AG09319 (cell line): ENCODE data around the gene ANKDD1A.

Experiments
- DNase-seq: peaks from one replicate; pipeline ENCODE4 v3.0.0-alpha.2; 2010; ENCODE audit warnings: low read depth; ENCODE audit errors: extremely low read depth
- CTCF ChIP-seq: IDR thresholded peaks from 2 replicates; pipeline ENCODE4 v1.5.1; 2011; ENCODE audit warnings: low read depth, mild to moderate bottlenecking, inconsistent platforms, low read length, moderate library complexity

Gene ANKDD1A

GRCh38 chr15:64884679-64885078 is 27.0 kb upstream of the ANKDD1A start:
- no peak for TF ChIP-seq CTCF
- DNase-seq: no peak

- no peak for DNase-seq
- no peak for TF ChIP-seq CTCF
Observed at GRCh38 chr15:64888336-64888735, 23.4 kb upstream of the ANKDD1A start.

GRCh38 chr15:64891561-64891960 is 20.1 kb upstream of the ANKDD1A start:
- no peak for DNase-seq
- TF ChIP-seq CTCF: no peak

GRCh38 chr15:64892847-64893403 is 18.8 kb upstream of the ANKDD1A start:
- no peak for DNase-seq
- no peak for TF ChIP-seq CTCF

- no peak for TF ChIP-seq CTCF
- peak; percentile 80 for DNase-seq
Observed at GRCh38 chr15:64893481-64894394, 18.0 kb upstream of the ANKDD1A start.

- TF ChIP-seq CTCF: no peak
- no peak for DNase-seq
Observed at GRCh38 chr15:64894395-64895056, 17.2 kb upstream of the ANKDD1A start.
